ENCODE measurements around the gene CD47. TPM values are rescaled to one million over a fixed set of nuclear protein-coding genes. Genes with fewer than 3 reads are reported as not detected.

CD47 gene
- total and polyA plus RNA-seq, 2 experiments from 2014 or later, result 81.7 to 101 TPM

DNA sequence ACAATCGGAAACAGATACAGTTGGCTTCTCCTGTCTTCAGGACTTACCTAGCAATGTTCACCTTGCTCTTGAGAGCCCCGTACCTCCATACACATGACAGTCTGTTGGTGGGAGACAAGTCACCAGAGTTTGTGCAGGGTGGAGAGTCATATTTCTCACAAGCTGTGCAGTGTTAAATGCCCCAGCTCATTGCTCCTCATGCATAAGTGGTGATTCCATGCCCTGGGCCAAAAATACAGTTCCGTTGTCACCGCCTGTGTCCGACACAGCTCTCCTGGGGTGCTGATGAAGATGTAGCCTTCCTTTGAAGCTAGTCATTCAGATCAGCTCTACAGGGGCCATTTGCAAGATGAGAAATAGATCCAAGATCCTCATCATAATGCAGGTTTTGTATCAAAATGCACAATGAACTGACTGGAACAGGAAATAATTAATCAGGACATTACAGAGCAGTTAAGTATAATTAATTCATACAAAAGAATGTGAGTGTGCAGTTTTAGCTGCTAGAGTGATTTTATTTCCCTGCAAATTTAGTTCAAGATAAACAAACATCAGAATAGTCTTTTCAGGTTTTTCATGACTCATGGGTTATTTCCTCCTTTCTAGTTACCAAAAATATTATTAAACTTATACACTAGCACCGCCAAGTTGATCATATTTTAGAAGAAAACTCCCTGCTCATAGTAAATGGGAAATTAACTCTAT, 66.5 kb downstream of the CD47 start:
- Histone ChIP-seq H3K79me2 (no peaks in the 10 kb centered on the region), H3K27me3 (no peaks in the 10 kb centered on the region), H3K9me3 (ENCODE audit: low read depth) (no peaks in the 10 kb centered on the region), H2AFZ (no peak overlapping the region), H3K36me3 (replicated peaks; ENCODE audit: insufficient read depth, low read depth) (no peaks in the 10 kb centered on the region), H4K20me1 (ENCODE audit: insufficient read depth, poor library complexity, severe bottlenecking) (no peaks in the 10 kb centered on the region), H3K4me1 (ENCODE audit: insufficient read depth) (no peaks in the 10 kb centered on the region), H3K9me2 (replicated peaks; ENCODE audit: insufficient read depth) (no peaks in the 10 kb centered on the region), H3K4me3 (no peak overlapping the region), H3K27ac (no peak overlapping the region), H3K4me2 (no peak overlapping the region)
- 88% methylated on average over 6 of the region's 6 CpGs for WGBS (ENCODE audit: low lambda C conversion rate, missing lambda C conversion rate)
- TF ChIP-seq EZH2 (IDR thresholded peaks at IDR 0.05; ENCODE audit: borderline replicate concordance), result no peak
- TF ChIP-seq, protein P1, sequence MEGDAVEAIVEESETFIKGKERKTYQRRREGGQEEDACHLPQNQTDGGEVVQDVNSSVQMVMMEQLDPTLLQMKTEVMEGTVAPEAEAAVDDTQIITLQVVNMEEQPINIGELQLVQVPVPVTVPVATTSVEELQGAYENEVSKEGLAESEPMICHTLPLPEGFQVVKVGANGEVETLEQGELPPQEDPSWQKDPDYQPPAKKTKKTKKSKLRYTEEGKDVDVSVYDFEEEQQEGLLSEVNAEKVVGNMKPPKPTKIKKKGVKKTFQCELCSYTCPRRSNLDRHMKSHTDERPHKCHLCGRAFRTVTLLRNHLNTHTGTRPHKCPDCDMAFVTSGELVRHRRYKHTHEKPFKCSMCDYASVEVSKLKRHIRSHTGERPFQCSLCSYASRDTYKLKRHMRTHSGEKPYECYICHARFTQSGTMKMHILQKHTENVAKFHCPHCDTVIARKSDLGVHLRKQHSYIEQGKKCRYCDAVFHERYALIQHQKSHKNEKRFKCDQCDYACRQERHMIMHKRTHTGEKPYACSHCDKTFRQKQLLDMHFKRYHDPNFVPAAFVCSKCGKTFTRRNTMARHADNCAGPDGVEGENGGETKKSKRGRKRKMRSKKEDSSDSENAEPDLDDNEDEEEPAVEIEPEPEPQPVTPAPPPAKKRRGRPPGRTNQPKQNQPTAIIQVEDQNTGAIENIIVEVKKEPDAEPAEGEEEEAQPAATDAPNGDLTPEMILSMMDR (IDR thresholded peaks at IDR 0.05; ENCODE audit: poor library complexity), result no peak
- no peak for TF ChIP-seq EZH2phosphoT487 (IDR thresholded peaks at IDR 0.05; ENCODE audit: low read depth, severe bottlenecking, unreplicated experiment)
- DNase-seq (ENCODE audit: low spot score), result no peak

DNA sequence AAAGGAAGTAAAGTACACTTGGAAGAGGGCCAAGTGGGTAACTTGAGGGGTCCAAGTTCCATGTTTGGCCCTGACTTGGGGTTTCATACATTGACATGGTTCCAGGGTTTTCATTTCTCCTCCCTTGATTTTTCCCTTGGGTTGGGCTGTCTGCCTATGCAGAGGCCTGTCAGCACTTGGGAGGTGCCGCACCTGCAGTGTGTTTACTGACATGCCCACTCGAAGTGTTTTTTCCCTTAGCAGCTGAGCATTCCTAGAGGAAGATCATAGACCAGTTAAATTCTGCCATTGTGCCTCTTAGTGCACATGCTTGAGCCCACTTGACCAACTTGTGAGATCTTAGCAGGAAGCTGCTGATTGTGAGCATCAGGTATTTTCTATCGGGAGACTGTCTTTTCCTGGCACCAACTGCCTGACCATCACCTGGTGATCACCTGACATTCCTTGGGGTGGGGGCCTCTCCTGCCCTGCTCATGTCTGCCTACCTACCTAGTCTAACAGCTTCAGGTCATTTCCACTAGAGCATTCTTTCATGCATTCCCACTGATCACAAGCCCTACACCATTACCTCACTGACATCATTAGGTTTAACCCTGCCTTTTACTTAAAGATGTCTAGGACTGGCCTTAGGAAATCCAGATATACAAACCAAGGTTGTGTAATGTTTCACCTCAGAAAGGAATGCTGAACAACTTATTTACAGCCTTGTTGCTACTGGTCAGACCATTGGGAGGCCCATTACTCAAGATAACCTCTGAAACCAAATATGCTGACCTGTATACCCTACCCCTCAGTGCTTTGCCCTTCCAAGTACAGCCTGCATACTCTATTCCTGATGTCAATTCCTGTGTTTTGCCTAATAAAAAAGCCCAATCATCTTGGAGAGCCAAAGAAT, 68.3 kb downstream of the CD47 start:
- DNase-seq (ENCODE audit: low spot score), result no peak
- no peaks in the 10 kb centered on the region for H3K9me3 ChIP-seq (ENCODE audit: low read depth)
- H4K20me1 ChIP-seq (ENCODE audit: insufficient read depth, poor library complexity, severe bottlenecking), result no peaks in the 10 kb centered on the region
- no peaks in the 10 kb centered on the region for H3K27me3 ChIP-seq
- H3K4me3 ChIP-seq, result no peak overlapping the region
- no peaks in the 10 kb centered on the region for H3K9me2 ChIP-seq (replicated peaks; ENCODE audit: insufficient read depth)
- 87% methylated on average over 3 of the region's 3 CpGs for WGBS (ENCODE audit: low lambda C conversion rate, missing lambda C conversion rate)
- H3K4me1 ChIP-seq (ENCODE audit: insufficient read depth), result no peaks in the 10 kb centered on the region
- no peaks in the 10 kb centered on the region for H3K36me3 ChIP-seq (replicated peaks; ENCODE audit: insufficient read depth, low read depth)
- H3K79me2 ChIP-seq, result no peaks in the 10 kb centered on the region
- peak overlapping the region; percentile 61 for H3K27ac ChIP-seq
- H2AFZ ChIP-seq, result no peak overlapping the region
- H3K4me2 ChIP-seq, result no peak overlapping the region
- TF ChIP-seq EZH2 (IDR thresholded peaks at IDR 0.05; ENCODE audit: borderline replicate concordance), result no peak

DNA sequence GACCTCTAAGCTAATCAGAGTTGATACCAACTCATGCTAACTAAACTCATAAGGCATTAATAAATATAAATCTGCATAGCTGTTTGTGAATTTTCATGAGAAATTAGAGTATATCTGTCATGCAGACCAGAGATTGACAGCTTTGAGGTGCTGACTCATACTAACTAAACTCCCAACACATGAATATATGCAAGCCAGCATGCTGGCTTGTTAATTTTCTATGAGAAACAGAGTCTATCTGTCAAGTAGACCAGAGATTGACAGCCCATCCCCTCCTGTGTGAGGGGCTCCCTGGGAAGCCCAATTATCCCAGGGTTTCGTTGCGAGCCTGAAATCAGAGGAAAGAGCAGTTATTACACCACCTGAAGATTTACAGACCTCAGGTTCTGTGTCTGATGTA, 69.3 kb downstream of the CD47 start:
- H3K36me3 ChIP-seq (replicated peaks; ENCODE audit: insufficient read depth, low read depth), result no peaks in the 10 kb centered on the region
- WGBS (ENCODE audit: low lambda C conversion rate, missing lambda C conversion rate), result 86% methylated on average over 2 of the region's 2 CpGs
- H3K4me1 ChIP-seq (ENCODE audit: insufficient read depth), result no peaks in the 10 kb centered on the region
- no peaks in the 10 kb centered on the region for H3K9me2 ChIP-seq (replicated peaks; ENCODE audit: insufficient read depth)
- TF ChIP-seq, protein P1 (IDR thresholded peaks at IDR 0.05; ENCODE audit: poor library complexity), result no peak
- TF ChIP-seq EZH2 (IDR thresholded peaks at IDR 0.05; ENCODE audit: borderline replicate concordance) (no peak), EZH2phosphoT487 (IDR thresholded peaks at IDR 0.05; ENCODE audit: low read depth, severe bottlenecking, unreplicated experiment) (no peak)
- no peaks in the 10 kb centered on the region for H4K20me1 ChIP-seq (ENCODE audit: insufficient read depth, poor library complexity, severe bottlenecking)
- H3K4me3 ChIP-seq, result no peak overlapping the region
- H3K27me3 ChIP-seq, result no peaks in the 10 kb centered on the region
- no peaks in the 10 kb centered on the region for H3K9me3 ChIP-seq (ENCODE audit: low read depth)
- H2AFZ ChIP-seq, result no peak overlapping the region
- H3K4me2 ChIP-seq, result no peak overlapping the region
- no peak overlapping the region for H3K27ac ChIP-seq
- no peak for DNase-seq (ENCODE audit: low spot score)
- H3K79me2 ChIP-seq, result no peaks in the 10 kb centered on the region

DNA sequence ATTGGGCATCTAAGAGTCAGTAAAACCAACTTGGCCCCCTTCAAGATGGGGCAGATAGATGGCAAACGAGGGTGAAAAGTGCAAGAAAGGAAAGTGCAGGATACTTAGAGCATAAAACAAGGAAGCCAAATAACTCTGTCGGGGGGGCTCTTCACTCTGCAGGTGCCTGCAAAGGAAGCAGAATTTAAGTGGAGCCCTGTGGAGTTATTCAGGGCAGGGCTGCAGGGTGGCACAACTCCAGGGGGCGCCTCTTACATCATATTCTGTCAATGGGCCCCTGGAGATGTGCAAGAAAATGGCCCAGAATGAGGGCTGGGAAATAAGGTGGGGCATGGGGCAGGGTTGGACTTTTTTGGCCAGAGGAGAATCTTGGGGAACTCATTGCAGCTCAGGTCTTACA, 69.7 kb downstream of the CD47 start:
- Histone ChIP-seq H3K79me2 (no peaks in the 10 kb centered on the region), H3K4me3 (no peak overlapping the region), H2AFZ (no peak overlapping the region), H3K4me2 (no peak overlapping the region), H3K9me3 (ENCODE audit: low read depth) (no peaks in the 10 kb centered on the region), H3K9me2 (replicated peaks; ENCODE audit: insufficient read depth) (no peaks in the 10 kb centered on the region), H4K20me1 (ENCODE audit: insufficient read depth, poor library complexity, severe bottlenecking) (no peaks in the 10 kb centered on the region), H3K27me3 (no peaks in the 10 kb centered on the region), H3K27ac (no peak overlapping the region), H3K36me3 (replicated peaks; ENCODE audit: insufficient read depth, low read depth) (no peaks in the 10 kb centered on the region), H3K4me1 (ENCODE audit: insufficient read depth) (no peaks in the 10 kb centered on the region)
- DNase-seq (ENCODE audit: low spot score), result no peak
- TF ChIP-seq EZH2phosphoT487 (IDR thresholded peaks at IDR 0.05; ENCODE audit: low read depth, severe bottlenecking, unreplicated experiment) (no peak), EZH2 (IDR thresholded peaks at IDR 0.05; ENCODE audit: borderline replicate concordance) (no peak)
- TF ChIP-seq, protein P1 (IDR thresholded peaks at IDR 0.05; ENCODE audit: poor library complexity), result no peak
- 68% methylated on average over 3 of the region's 3 CpGs for WGBS (ENCODE audit: low lambda C conversion rate, missing lambda C conversion rate)
